KMS-11 (cell line): ENCODE measurements around the gene ARHGAP44.
"Not testable (repeated sequence)": the region's sequence is repeated elsewhere in the genome, so short reads cannot be mapped to it uniquely, and the experiment has no call there.

Source experiments
- H2AFZ ChIP-seq: fragments of 200-600 bp; sonication (generic); 2 replicates; pipeline ENCODE4 v1.6.1; 2016; ENCODE audit warnings: antibody characterized with exemption, mixed run types, low read depth
- H3K27ac ChIP-seq: fragments of 200-600 bp; sonication (generic); 2 replicates; pipeline ENCODE4 v1.6.1; 2016; ENCODE audit warnings: mild to moderate bottlenecking, mixed run types
- H3K27me3 ChIP-seq: fragments of 200-600 bp; sonication (generic); 2 replicates; pipeline ENCODE4 v1.6.1; 2017; ENCODE audit warnings: mild to moderate bottlenecking, low read depth, mixed run types, moderate library complexity; ENCODE audit not compliant: insufficient read depth
- H3K36me3 ChIP-seq: fragments of 200-600 bp; sonication (generic); 2 replicates; pipeline ENCODE4 v1.6.1; 2017; ENCODE audit warnings: mild to moderate bottlenecking, mixed run types; ENCODE audit not compliant: insufficient read depth
- H3K4me1 ChIP-seq: fragments of 200-600 bp; sonication (generic); 2 replicates; pipeline ENCODE4 v1.6.1; 2016; ENCODE audit warnings: mild to moderate bottlenecking, low read depth, mixed run types; ENCODE audit not compliant: poor library complexity, severe bottlenecking
- H3K4me2 ChIP-seq: fragments of 200-600 bp; sonication (generic); 2 replicates; pipeline ENCODE4 v1.7.0; 2016; ENCODE audit warnings: mild to moderate bottlenecking, mixed run types
- H3K4me3 ChIP-seq: fragments of 200-600 bp; sonication (generic); IDR thresholded peaks from 2 replicates; pipeline ENCODE4 v1.6.1; 2017; ENCODE audit warnings: low read depth, low read length, mixed read lengths; ENCODE audit not compliant: insufficient read depth
- H3K79me2 ChIP-seq: fragments of 200-600 bp; sonication (generic); 2 replicates; pipeline ENCODE4 v1.6.1; 2016; ENCODE audit warnings: low read depth, mixed run types; ENCODE audit not compliant: insufficient read depth
- H3K9ac ChIP-seq: fragments of 200-600 bp; sonication (generic); 2 replicates; pipeline ENCODE4 v1.6.1; 2016; ENCODE audit warnings: mild to moderate bottlenecking, mixed run types
- H4K20me1 ChIP-seq: fragments of 200-600 bp; sonication (generic); 2 replicates; pipeline ENCODE4 v1.6.1; 2016; ENCODE audit warnings: mild to moderate bottlenecking, mixed run types; ENCODE audit not compliant: insufficient read depth
- CTCF ChIP-seq: fragments of 200-600 bp; sonication (generic); conservative IDR thresholded peaks from 2 replicates; pipeline ENCODE4 v1.6.1; 2017; ENCODE audit warnings: low read depth, mild to moderate bottlenecking, antibody characterized with exemption, low read length, moderate library complexity, mixed read lengths

ARHGAP44 gene

GRCh38 chr17:12977008-12977751 is 187.9 kb downstream of the ARHGAP44 start:
- H3K4me2 ChIP-seq, result no peak overlapping the region
- H3K27me3 ChIP-seq, result no peaks in the 10 kb centered on the region
- TF ChIP-seq CTCF, result no peak
- no peaks in the 10 kb centered on the region for H4K20me1 ChIP-seq
- H2AFZ ChIP-seq, result no peak overlapping the region
- H3K36me3 ChIP-seq, result no peaks in the 10 kb centered on the region
- H3K9ac ChIP-seq, result no peak overlapping the region
- no peak overlapping the region for H3K27ac ChIP-seq
- H3K79me2 ChIP-seq, result no peaks in the 10 kb centered on the region
- no peak overlapping the region for H3K4me3 ChIP-seq
- no peaks in the 10 kb centered on the region for H3K4me1 ChIP-seq

- H3K4me2 ChIP-seq, H3K27me3 ChIP-seq, H3K79me2 ChIP-seq, H4K20me1 ChIP-seq, H3K36me3 ChIP-seq, H2AFZ ChIP-seq, H3K4me3 ChIP-seq, H3K4me1 ChIP-seq, H3K27ac ChIP-seq, H3K9ac ChIP-seq: not testable (repeated sequence)
These were observed 189.5 kb downstream of the ARHGAP44 start for GRCh38 chr17:12978787-12979186.

GRCh38 chr17:12979246-12979645 is 189.9 kb downstream of the ARHGAP44 start:
- no peak for TF ChIP-seq CTCF
- Histone ChIP-seq H2AFZ (no peak overlapping the region), H3K4me2 (no peak overlapping the region), H3K27me3 (no peaks in the 10 kb centered on the region), H3K79me2 (no peaks in the 10 kb centered on the region), H3K4me3 (no peak overlapping the region), H3K36me3 (no peaks in the 10 kb centered on the region), H4K20me1 (no peaks in the 10 kb centered on the region), H3K27ac (no peak overlapping the region), H3K4me1 (no peaks in the 10 kb centered on the region), H3K9ac (no peak overlapping the region)

- Histone ChIP-seq H2AFZ (no peak overlapping the region), H4K20me1 (no peaks in the 10 kb centered on the region), H3K9ac (no peak overlapping the region), H3K4me3 (no peak overlapping the region), H3K27me3 (no peaks in the 10 kb centered on the region), H3K79me2 (no peaks in the 10 kb centered on the region), H3K36me3 (no peaks in the 10 kb centered on the region), H3K4me2 (no peak overlapping the region), H3K27ac (no peak overlapping the region), H3K4me1 (no peaks in the 10 kb centered on the region)
- no peak for TF ChIP-seq CTCF
These were observed 190.7 kb downstream of the ARHGAP44 start for GRCh38 chr17:12979826-12980500.

GRCh38 chr17:12982224-12982623 is 192.9 kb downstream of the ARHGAP44 start:
- H3K27me3 ChIP-seq, result no peaks in the 10 kb centered on the region
- H2AFZ ChIP-seq, result no peak overlapping the region
- H3K4me1 ChIP-seq, result no peaks in the 10 kb centered on the region
- no peak overlapping the region for H3K27ac ChIP-seq
- TF ChIP-seq CTCF, result no peak
- no peak overlapping the region for H3K9ac ChIP-seq
- no peak overlapping the region for H3K4me3 ChIP-seq
- no peak overlapping the region for H3K4me2 ChIP-seq
- no peaks in the 10 kb centered on the region for H4K20me1 ChIP-seq
- H3K79me2 ChIP-seq, result no peaks in the 10 kb centered on the region
- H3K36me3 ChIP-seq, result no peaks in the 10 kb centered on the region
